RWPE1 (cell line): ENCODE results near the gene CHRNA7.

ENCODE experiments used
- CTCF ChIA-PET: fragments of 350-600 bp; sonication (Branson Sonifier 250); formaldehyde crosslinking; extraction: SDS; loops from one replicate; lab custom pipeline; 2021; lab: Yijun Ruan, JAX
- POLR2A ChIA-PET: fragments of 400-600 bp; formaldehyde crosslinking; extraction: SDS; loops from one replicate; lab custom pipeline; 2020; ENCODE audit warnings: antibody characterized with exemption; ENCODE audit not compliant: low non-redundant PET; lab: Yijun Ruan, JAX
- DNase-seq: peaks from one replicate; pipeline ENCODE4 v3.0.0; 2012; ENCODE audit warnings: low spot score
- H3K27ac ChIP-seq: fragments of 450-650 bp; 2 replicates; pipeline ENCODE4 v1.5.1; 2017
- CTCF ChIP-seq: fragments of 450-650 bp; conservative IDR thresholded peaks from 2 replicates; pipeline ENCODE4 v1.5.1; 2017; ENCODE audit warnings: low read depth, mild to moderate bottlenecking

Gene CHRNA7

GRCh38 chr15:32112101-32112500, 81.8 kb downstream of the CHRNA7 start:
- no peak for DNase-seq
- CTCF ChIA-PET, result no interaction called here
- H3K27ac ChIP-seq, result no peak overlapping the region
- TF ChIP-seq CTCF, result no peak
- POLR2A ChIA-PET, result no interaction called here

DNA sequence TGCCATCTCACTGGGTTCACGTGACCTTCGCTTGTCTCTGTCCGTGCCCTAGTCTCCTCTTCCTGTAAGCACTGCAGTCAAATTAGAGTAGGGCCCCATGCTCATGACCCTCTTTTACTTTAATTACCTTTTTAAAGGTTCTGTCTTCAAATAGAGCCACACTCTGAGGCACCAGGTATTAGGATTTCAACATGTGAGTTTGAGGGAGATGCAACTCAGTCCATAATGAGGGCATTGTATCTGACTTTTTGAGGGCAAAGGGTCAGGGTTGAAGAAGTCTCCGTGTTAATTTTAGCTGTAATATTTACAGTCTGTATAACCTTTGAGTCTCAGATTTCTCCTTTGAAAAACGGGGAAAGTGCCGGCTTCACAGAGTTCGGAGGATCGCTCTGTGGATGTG, 82.9 kb downstream of the CHRNA7 start:
- no peak for DNase-seq
- CTCF ChIA-PET, result interaction anchor here (0.6 to 1.0 kb wide), 2 partner anchors 22 to 1712 kb away, joined by 3 read pairs; no protein-coding TSS in a partner anchor
- POLR2A ChIA-PET, result no interaction called here
- no peak overlapping the region for H3K27ac ChIP-seq
- TF ChIP-seq CTCF, result no peak

GRCh38 chr15:32117122-32117521, 86.8 kb downstream of the CHRNA7 start:
- H3K27ac ChIP-seq, result no peak overlapping the region
- no peak for DNase-seq
- TF ChIP-seq CTCF, result no peak
- ChIA-PET POLR2A (no interaction called here), CTCF (no interaction called here)

DNA sequence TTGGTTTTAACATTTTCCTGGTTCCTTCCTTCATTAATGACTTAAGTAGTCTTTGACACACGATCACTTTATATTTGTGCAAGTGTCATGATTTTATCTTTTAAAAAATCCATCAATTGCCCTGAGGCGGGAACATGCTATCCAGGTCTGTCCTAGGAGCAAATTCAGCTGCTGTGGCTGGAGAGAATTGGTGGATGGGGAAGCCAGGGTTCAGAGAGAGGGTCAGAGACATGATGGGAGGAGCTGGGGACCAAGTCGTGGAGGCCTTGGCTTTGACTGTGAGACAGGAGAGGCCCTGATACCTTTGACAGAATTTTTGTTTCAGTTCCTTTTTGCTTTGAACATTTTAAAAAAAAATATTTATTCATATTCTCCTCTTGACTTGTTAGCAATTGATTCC, 89.0 kb downstream of the CHRNA7 start:
- ChIA-PET CTCF (interaction anchor here (0.6 kb wide), 1 partner anchor 614 kb away, joined by 3 read pairs; no protein-coding TSS in a partner anchor), POLR2A (no interaction called here)
- no peak for DNase-seq
- no peak overlapping the region for H3K27ac ChIP-seq
- TF ChIP-seq CTCF, result no peak

- CTCF ChIA-PET, result interaction anchor here (0.6 to 1.2 kb wide), 2 partner anchors 15 to 615 kb away, joined by 3 read pairs; no protein-coding TSS in a partner anchor
- no peak for DNase-seq
- no peak for TF ChIP-seq CTCF
- no peak overlapping the region for H3K27ac ChIP-seq
- POLR2A ChIA-PET, result no interaction called here
These were observed 89.5 kb downstream of the CHRNA7 start for GRCh38 chr15:32119694-32120330.

- DNase-seq, result no peak
- TF ChIP-seq CTCF, result no peak
- H3K27ac ChIP-seq, result no peak overlapping the region
- POLR2A ChIA-PET, result no interaction called here
- CTCF ChIA-PET, result interaction anchor here (1.2 kb wide), 1 partner anchor 14 kb away, joined by 3 read pairs; no protein-coding TSS in a partner anchor
These were observed 90.5 kb downstream of the CHRNA7 start for GRCh38 chr15:32120577-32121383.
